OCI-LY7 (cell line): Measurements from ENCODE around the gene HSP90AB1.

ENCODE experiments used
- CTCF ChIP-seq: fragments of 200-600 bp; sonication (generic); conservative IDR thresholded peaks from 2 replicates; pipeline ENCODE4 v1.5.1; 2014; ENCODE audit warnings: mild to moderate bottlenecking, antibody characterized with exemption, low read length, moderate library complexity, mixed read lengths
- EZH2phosphoT487 ChIP-seq: fragments of 200-600 bp; sonication (generic); IDR thresholded peaks from 2 replicates; pipeline ENCODE4 v1.6.1; 2018; ENCODE audit warnings: low read depth, borderline replicate concordance, mild to moderate bottlenecking, mixed run types, antibody characterized with exemption, low read length, moderate library complexity, mixed read lengths

DNA sequence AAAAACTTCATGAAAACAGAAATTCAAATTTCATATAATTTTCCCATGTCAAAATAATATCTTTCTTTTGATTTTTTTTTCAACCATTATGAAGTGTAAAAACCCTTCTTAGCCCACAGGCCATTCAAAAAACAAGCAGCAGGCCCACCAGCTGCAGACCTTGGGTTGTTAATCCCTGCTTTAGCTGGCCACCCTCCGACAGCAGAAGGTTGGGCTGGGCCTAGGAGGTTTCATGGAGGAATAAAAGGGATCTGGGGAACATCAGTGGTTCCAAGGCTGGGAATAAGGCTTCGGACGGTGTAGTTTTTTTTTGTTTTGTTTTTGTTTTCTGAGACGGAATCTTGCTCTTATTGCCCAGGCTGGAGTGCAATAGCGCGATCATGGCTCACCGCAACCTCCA, 3.6 kb upstream of the HSP90AB1 start:
- TF ChIP-seq CTCF (no peak), EZH2phosphoT487 (no peak)
